CD4-positive, alpha-beta T cell treated with Interleukin-15 for 1 hour (primary cell): ENCODE measurements around the gene CAND2.

Source experiments
- DNase-seq: peaks from one replicate; pipeline ENCODE4 v3.0.0-alpha.2; 2020

Gene CAND2

GRCh38 chr3:12808587-12808986 lies 12.1 kb downstream of the CAND2 start:
- DNase-seq = no peak

GRCh38 chr3:12809001-12809400 lies 12.5 kb downstream of the CAND2 start:
- no peak for DNase-seq

- no peak for DNase-seq
Observed at GRCh38 chr3:12809435-12809834, 13.0 kb downstream of the CAND2 start.

GRCh38 chr3:12810013-12810780 lies 13.7 kb downstream of the CAND2 start:
- DNase-seq = peak; percentile 94

GRCh38 chr3:12810961-12811360 lies 14.5 kb downstream of the CAND2 start:
- DNase-seq = no peak

- DNase-seq = no peak
Observed at GRCh38 chr3:12812812-12813211, 16.3 kb downstream of the CAND2 start.

- DNase-seq = no peak
Observed at GRCh38 chr3:12813967-12814366, 17.5 kb downstream of the CAND2 start.

- no peak for DNase-seq
Observed at GRCh38 chr3:12815078-12815477, 18.6 kb downstream of the CAND2 start.

GRCh38 chr3:12815719-12816118 lies 19.2 kb downstream of the CAND2 start:
- no peak for DNase-seq

- no peak for DNase-seq
Observed at GRCh38 chr3:12816521-12817342, 20.3 kb downstream of the CAND2 start.

GRCh38 chr3:12817343-12817710 lies 20.8 kb downstream of the CAND2 start:
- DNase-seq = no peak

- DNase-seq = no peak
Observed at GRCh38 chr3:12818273-12818672, 21.8 kb downstream of the CAND2 start.

- DNase-seq = no peak
Observed at GRCh38 chr3:12818773-12819172, 22.3 kb downstream of the CAND2 start.

- no peak for DNase-seq
Observed at GRCh38 chr3:12822725-12823373, 26.4 kb downstream of the CAND2 start.

- DNase-seq = no peak
Observed at GRCh38 chr3:12824299-12824698, 27.8 kb downstream of the CAND2 start.

GRCh38 chr3:12825156-12825555 lies 28.7 kb downstream of the CAND2 start:
- DNase-seq = no peak

GRCh38 chr3:12828751-12829150 lies 32.3 kb downstream of the CAND2 start:
- DNase-seq = no peak

GRCh38 chr3:12829404-12829803 lies 32.9 kb downstream of the CAND2 start:
- no peak for DNase-seq

GRCh38 chr3:12829886-12830784 lies 33.7 kb downstream of the CAND2 start:
- no peak for DNase-seq

- DNase-seq = no peak
Observed at GRCh38 chr3:12830785-12831156, 34.3 kb downstream of the CAND2 start.

- no peak for DNase-seq
Observed at GRCh38 chr3:12831301-12831866, 34.9 kb downstream of the CAND2 start.
